GM10266 (cell line): ENCODE results near the gene RAB3A.

ENCODE experiments used
- DNase-seq: peaks from one replicate; pipeline ENCODE4 v3.0.0; 2012; ENCODE audit errors: extremely low spot score
- CTCF ChIP-seq: IDR thresholded peaks from 2 replicates; pipeline ENCODE4 v1.5.1; 2012; ENCODE audit warnings: mild to moderate bottlenecking, low read depth; ENCODE audit not compliant: control insufficient read depth, insufficient read depth; ENCODE audit errors: missing control alignments

The RAB3A gene

DNA sequence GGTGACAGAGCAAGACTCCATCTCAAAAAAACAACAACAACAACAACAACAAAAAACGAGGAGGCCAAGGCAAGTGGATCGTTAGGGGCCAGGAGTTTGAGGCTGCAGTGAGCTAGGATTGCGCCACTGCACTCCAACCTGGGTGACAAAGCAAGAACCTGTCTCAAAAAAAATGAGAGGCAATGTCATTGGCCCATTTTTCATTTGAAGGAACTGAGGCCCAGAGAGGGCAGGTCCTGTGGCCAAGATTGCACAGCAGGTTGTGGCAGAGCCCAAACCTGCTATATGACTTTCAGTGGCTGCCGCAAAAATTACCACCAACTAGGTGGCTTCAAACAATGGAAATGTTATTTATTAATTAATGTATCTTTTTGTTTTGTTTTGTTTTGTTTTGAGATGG is 45.4 kb downstream of the RAB3A start:
- TF ChIP-seq CTCF: no peak
- no peak for DNase-seq

- TF ChIP-seq CTCF: no peak
- no peak for DNase-seq
Measured at GRCh38 chr19:18157465-18158063, 46.3 kb downstream of the RAB3A start.

DNA sequence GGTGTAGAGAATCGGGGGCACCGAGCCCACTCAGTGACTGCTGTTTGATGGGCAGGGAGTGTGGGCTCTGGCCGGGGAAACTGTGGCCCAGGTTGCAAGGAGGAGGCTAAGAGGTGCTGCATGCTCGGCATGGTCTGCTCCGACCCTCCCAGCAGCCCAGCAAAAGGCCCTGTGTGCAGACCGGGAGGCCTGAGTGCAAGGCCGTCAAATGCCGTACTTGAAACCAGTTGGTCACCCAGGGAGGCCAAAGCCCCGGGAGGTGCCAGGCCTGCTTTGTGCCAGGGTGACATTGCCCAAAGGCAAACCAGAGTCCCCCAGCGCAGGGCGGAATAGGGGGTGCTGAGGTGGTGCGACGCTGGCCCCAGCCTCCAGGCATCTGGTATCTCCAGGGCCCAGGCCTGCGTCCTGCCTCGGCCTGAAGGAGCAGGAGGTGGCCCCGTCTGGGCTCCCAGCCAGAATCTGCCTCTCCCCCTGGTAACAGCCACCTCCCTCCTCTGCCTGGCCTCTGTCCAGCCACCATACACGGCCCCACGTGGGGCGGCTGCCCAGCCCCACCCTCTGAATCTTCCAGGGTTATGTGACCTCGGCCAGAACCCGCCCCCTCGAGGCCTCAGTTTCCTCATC is 46.9 kb downstream of the RAB3A start:
- TF ChIP-seq CTCF: no peak
- DNase-seq: no peak

- DNase-seq: no peak
- no peak for TF ChIP-seq CTCF
Measured at GRCh38 chr19:18156268-18156667, 47.6 kb downstream of the RAB3A start.

DNA sequence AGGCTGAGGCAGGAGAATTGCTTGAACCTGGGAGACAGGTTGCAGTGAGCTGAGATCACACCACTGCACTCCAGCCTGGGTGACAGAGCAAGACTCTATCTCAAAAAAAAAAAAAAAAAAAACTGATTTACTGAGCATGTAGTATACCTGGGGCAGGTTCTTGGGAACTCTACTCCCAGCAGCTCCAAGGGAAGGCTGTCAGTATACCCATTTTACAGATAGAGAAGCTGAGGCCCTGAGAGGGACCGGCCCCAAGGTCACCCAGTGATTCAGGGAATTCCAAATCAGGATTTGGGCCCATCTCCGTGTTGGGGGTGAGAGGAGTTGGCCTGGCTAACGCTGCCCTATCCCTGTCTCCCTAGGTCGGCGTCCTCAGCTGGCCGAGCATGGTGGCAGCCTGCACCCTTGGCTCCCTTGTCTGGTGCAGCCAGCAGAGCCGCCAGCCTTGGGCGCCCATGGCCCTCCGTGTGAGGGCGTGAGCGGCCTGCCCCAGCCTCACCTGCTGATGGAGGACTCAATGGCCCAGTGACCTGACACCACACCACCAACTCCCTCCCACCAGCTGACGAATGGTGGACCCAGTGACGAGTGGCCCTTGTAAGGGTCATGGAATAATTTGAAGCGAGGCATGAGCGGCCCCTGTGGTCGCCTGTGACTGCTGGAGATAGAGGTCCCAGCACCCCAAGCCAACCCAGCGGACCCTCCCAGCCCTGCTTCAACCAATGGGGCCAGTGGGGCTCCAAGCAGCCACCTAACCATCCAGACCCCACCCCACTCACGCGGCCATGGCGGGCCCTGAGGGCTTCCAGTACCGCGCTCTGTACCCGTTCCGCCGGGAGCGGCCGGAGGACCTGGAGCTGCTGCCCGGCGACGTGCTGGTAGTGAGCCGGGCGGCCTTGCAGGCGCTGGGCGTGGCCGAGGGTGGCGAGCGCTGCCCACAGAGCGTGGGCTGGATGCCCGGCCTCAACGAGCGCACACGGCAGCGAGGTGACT is 48.5 kb downstream of the RAB3A start:
- no peak for TF ChIP-seq CTCF
- DNase-seq: no peak

- TF ChIP-seq CTCF: no peak
- DNase-seq: no peak
Measured at GRCh38 chr19:18153556-18154134, 50.2 kb downstream of the RAB3A start.
